ENCODE measurements around the gene ENPP7.

DNA sequence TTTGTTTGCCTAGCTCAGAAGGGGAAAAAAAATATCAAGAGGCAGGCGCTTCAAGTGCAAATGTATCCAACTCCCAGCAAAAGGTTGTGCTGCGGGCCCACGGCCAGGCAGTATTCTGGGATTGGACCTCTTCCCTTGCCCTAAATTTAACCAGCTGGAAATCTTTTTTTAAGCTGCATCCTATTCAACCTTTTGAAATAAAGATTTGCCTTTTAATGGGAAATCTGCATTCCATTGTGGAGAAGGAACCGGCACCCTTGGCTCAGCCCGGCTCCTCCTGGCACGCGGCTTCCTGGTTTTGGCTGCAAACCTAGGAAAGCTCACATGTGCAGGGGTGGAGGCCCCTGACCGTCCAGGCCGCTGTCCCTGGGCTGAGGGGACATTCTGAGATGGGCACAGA lies 38.8 kb upstream of the ENPP7 start:
- TF ChIP-seq, protein P1, sequence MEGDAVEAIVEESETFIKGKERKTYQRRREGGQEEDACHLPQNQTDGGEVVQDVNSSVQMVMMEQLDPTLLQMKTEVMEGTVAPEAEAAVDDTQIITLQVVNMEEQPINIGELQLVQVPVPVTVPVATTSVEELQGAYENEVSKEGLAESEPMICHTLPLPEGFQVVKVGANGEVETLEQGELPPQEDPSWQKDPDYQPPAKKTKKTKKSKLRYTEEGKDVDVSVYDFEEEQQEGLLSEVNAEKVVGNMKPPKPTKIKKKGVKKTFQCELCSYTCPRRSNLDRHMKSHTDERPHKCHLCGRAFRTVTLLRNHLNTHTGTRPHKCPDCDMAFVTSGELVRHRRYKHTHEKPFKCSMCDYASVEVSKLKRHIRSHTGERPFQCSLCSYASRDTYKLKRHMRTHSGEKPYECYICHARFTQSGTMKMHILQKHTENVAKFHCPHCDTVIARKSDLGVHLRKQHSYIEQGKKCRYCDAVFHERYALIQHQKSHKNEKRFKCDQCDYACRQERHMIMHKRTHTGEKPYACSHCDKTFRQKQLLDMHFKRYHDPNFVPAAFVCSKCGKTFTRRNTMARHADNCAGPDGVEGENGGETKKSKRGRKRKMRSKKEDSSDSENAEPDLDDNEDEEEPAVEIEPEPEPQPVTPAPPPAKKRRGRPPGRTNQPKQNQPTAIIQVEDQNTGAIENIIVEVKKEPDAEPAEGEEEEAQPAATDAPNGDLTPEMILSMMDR (IDR thresholded peaks at IDR 0.05): no peak
- no peak for TF ChIP-seq POLR2A (IDR thresholded peaks at IDR 0.05)

Data from uterus (tissue), 2 donors.